ENCODE measurements around the gene NOMO2.
"Not testable (repeated sequence)": the region's sequence is repeated elsewhere in the genome, so short reads cannot be mapped to it uniquely, and the experiment has no call there.

- not testable (repeated sequence) for TF ChIP-seq CTCF, EP300, POLR2A (IDR thresholded peaks at IDR 0.05)
These were observed 174.1 kb downstream of the NOMO2 start for GRCh38 chr16:18387767-18388166.
